Upper lobe of left lung (tissue), 4 donors: ENCODE results near the gene HPCAL1.

Source experiments
- CTCF ChIP-seq, 6 experiments: fragments of 450-650 bp in 4 of 6; fragments of 200-600 bp in 2 of 6; sonication (generic) in 2 of 6; IDR thresholded peaks; one replicate each; pipeline ENCODE4 v1.5.1; 2016 to 2019; ENCODE audit warnings: antibody characterized with exemption in 6 of 6
- EP300 ChIP-seq, 4 donors: sonication (generic); formaldehyde crosslinking; IDR thresholded peaks; one replicate each; pipeline ENCODE4 v1.5.1; 2017; ENCODE audit warnings: antibody characterized with exemption in 4 of 4, control low read depth in 2 of 4
- POLR2A ChIP-seq, 4 donors: fragments of 450-650 bp; IDR thresholded peaks; one replicate each; pipeline ENCODE4 v1.5.1; 2016 to 2017; ENCODE audit warnings: antibody characterized with exemption in 4 of 4, mild to moderate bottlenecking in 2 of 4

- TF ChIP-seq CTCF (IDR thresholded peaks at IDR 0.05) (no peak), EP300 (IDR thresholded peaks at IDR 0.05) (no peak), POLR2A (IDR thresholded peaks at IDR 0.05) (no peak)
These were observed 111.3 kb downstream of the HPCAL1 start for GRCh38 chr2:10413991-10414451.
